ENCODE results near the gene LEUTX. TPM values are rescaled to one million over a fixed set of nuclear protein-coding genes. Genes with fewer than 3 reads are reported as not detected.

Gene LEUTX
- total and polyA plus RNA-seq, 2 experiments from 2014 or later: not detected

DNA sequence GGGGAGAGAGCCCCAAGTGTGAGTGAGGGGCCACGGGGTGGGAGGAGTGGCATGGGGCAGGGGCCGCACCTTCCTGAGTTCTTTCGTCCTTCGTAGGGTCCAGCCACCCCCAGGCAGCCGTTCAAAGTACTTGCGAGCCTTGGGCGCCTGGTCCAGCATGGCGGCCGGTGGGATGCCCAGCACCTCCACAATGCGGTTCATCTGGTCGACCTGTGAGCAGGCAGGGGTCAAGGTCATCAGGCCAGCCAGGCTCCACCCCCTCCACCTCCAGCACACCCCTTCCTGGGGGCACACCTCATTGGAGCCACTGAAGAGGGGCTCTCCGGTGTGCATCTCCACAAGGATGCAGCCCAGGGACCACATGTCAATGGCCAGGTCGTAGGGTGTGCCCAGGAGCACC is 48.6 kb downstream of the LEUTX start:
- TF ChIP-seq, protein P1, sequence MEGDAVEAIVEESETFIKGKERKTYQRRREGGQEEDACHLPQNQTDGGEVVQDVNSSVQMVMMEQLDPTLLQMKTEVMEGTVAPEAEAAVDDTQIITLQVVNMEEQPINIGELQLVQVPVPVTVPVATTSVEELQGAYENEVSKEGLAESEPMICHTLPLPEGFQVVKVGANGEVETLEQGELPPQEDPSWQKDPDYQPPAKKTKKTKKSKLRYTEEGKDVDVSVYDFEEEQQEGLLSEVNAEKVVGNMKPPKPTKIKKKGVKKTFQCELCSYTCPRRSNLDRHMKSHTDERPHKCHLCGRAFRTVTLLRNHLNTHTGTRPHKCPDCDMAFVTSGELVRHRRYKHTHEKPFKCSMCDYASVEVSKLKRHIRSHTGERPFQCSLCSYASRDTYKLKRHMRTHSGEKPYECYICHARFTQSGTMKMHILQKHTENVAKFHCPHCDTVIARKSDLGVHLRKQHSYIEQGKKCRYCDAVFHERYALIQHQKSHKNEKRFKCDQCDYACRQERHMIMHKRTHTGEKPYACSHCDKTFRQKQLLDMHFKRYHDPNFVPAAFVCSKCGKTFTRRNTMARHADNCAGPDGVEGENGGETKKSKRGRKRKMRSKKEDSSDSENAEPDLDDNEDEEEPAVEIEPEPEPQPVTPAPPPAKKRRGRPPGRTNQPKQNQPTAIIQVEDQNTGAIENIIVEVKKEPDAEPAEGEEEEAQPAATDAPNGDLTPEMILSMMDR (conservative IDR thresholded peaks at IDR 0.05; ENCODE audit: low read depth in 2 of 2): no peak
- TF ChIP-seq JUNB (IDR thresholded peaks at IDR 0.05; ENCODE audit: unreplicated experiment) (no peak), CREB1 (CRISPR knock-in tag; IDR thresholded peaks at IDR 0.05; ENCODE audit: low read depth) (no peak), NANOG (IDR thresholded peaks at IDR 0.05; ENCODE audit: borderline replicate concordance) (no peak), EZH2phosphoT487 (IDR thresholded peaks at IDR 0.05; ENCODE audit: unreplicated experiment) (no peak), ZNF331 (CRISPR knock-in tag; IDR thresholded peaks at IDR 0.05; ENCODE audit: low read depth) (no peak), EZH2 (IDR thresholded peaks at IDR 0.05; ENCODE audit: low read depth, unreplicated experiment) (no peak), POLR2AphosphoS5 (IDR thresholded peaks at IDR 0.05; ENCODE audit: low read depth) (no peak), STAT1 (IDR thresholded peaks at IDR 0.05; ENCODE audit: unreplicated experiment) (no peak), ZNF114 (CRISPR knock-in tag; IDR thresholded peaks at IDR 0.05) (no peak)
- TF ChIP-seq, protein P2, sequence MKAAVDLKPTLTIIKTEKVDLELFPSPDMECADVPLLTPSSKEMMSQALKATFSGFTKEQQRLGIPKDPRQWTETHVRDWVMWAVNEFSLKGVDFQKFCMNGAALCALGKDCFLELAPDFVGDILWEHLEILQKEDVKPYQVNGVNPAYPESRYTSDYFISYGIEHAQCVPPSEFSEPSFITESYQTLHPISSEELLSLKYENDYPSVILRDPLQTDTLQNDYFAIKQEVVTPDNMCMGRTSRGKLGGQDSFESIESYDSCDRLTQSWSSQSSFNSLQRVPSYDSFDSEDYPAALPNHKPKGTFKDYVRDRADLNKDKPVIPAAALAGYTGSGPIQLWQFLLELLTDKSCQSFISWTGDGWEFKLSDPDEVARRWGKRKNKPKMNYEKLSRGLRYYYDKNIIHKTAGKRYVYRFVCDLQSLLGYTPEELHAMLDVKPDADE (IDR thresholded peaks at IDR 0.05): no peak
- TF ChIP-seq, protein P3, sequence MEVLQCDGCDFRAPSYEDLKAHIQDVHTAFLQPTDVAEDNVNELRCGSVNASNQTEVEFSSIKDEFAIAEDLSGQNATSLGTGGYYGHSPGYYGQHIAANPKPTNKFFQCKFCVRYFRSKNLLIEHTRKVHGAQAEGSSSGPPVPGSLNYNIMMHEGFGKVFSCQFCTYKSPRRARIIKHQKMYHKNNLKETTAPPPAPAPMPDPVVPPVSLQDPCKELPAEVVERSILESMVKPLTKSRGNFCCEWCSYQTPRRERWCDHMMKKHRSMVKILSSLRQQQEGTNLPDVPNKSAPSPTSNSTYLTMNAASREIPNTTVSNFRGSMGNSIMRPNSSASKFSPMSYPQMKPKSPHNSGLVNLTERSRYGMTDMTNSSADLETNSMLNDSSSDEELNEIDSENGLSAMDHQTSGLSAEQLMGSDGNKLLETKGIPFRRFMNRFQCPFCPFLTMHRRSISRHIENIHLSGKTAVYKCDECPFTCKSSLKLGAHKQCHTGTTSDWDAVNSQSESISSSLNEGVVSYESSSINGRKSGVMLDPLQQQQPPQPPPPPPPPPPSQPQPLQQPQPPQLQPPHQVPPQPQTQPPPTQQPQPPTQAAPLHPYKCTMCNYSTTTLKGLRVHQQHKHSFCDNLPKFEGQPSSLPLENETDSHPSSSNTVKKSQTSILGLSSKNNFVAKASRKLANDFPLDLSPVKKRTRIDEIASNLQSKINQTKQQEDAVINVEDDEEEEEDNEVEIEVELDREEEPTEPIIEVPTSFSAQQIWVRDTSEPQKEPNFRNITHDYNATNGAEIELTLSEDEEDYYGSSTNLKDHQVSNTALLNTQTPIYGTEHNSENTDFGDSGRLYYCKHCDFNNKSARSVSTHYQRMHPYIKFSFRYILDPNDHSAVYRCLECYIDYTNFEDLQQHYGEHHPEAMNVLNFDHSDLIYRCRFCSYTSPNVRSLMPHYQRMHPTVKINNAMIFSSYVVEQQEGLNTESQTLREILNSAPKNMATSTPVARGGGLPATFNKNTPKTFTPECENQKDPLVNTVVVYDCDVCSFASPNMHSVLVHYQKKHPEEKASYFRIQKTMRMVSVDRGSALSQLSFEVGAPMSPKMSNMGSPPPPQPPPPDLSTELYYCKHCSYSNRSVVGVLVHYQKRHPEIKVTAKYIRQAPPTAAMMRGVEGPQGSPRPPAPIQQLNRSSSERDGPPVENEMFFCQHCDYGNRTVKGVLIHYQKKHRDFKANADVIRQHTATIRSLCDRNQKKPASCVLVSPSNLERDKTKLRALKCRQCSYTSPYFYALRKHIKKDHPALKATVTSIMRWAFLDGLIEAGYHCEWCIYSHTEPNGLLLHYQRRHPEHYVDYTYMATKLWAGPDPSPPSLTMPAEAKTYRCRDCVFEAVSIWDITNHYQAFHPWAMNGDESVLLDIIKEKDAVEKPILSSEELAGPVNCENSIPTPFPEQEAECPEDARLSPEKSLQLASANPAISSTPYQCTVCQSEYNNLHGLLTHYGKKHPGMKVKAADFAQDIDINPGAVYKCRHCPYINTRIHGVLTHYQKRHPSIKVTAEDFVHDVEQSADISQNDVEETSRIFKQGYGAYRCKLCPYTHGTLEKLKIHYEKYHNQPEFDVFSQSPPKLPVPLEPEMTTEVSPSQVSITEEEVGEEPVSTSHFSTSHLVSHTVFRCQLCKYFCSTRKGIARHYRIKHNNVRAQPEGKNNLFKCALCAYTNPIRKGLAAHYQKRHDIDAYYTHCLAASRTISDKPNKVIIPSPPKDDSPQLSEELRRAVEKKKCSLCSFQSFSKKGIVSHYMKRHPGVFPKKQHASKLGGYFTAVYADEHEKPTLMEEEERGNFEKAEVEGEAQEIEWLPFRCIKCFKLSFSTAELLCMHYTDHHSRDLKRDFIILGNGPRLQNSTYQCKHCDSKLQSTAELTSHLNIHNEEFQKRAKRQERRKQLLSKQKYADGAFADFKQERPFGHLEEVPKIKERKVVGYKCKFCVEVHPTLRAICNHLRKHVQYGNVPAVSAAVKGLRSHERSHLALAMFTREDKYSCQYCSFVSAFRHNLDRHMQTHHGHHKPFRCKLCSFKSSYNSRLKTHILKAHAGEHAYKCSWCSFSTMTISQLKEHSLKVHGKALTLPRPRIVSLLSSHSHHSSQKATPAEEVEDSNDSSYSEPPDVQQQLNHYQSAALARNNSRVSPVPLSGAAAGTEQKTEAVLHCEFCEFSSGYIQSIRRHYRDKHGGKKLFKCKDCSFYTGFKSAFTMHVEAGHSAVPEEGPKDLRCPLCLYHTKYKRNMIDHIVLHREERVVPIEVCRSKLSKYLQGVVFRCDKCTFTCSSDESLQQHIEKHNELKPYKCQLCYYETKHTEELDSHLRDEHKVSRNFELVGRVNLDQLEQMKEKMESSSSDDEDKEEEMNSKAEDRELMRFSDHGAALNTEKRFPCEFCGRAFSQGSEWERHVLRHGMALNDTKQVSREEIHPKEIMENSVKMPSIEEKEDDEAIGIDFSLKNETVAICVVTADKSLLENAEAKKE (CRISPR knock-in tag; IDR thresholded peaks at IDR 0.05): no peak
- TF ChIP-seq, protein P4, sequence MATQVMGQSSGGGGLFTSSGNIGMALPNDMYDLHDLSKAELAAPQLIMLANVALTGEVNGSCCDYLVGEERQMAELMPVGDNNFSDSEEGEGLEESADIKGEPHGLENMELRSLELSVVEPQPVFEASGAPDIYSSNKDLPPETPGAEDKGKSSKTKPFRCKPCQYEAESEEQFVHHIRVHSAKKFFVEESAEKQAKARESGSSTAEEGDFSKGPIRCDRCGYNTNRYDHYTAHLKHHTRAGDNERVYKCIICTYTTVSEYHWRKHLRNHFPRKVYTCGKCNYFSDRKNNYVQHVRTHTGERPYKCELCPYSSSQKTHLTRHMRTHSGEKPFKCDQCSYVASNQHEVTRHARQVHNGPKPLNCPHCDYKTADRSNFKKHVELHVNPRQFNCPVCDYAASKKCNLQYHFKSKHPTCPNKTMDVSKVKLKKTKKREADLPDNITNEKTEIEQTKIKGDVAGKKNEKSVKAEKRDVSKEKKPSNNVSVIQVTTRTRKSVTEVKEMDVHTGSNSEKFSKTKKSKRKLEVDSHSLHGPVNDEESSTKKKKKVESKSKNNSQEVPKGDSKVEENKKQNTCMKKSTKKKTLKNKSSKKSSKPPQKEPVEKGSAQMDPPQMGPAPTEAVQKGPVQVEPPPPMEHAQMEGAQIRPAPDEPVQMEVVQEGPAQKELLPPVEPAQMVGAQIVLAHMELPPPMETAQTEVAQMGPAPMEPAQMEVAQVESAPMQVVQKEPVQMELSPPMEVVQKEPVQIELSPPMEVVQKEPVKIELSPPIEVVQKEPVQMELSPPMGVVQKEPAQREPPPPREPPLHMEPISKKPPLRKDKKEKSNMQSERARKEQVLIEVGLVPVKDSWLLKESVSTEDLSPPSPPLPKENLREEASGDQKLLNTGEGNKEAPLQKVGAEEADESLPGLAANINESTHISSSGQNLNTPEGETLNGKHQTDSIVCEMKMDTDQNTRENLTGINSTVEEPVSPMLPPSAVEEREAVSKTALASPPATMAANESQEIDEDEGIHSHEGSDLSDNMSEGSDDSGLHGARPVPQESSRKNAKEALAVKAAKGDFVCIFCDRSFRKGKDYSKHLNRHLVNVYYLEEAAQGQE (IDR thresholded peaks at IDR 0.05; ENCODE audit: unreplicated experiment): no peak
- Mint-ChIP-seq H3K36me3 (ENCODE audit: low read depth) (peaks cover 38% of the 10 kb centered on the region), H3K27me3 (ENCODE audit: insufficient read depth, low read depth, poor library complexity) (peaks cover 6% of the 10 kb centered on the region), H3K27ac (no peak overlapping the region), H3K4me3 (no peak overlapping the region), H3K4me1 (peaks cover 7% of the 10 kb centered on the region), H3K9me3 (no peaks in the 10 kb centered on the region)
- no peaks in the 10 kb centered on the region for H3K9me2 ChIP-seq (ENCODE audit: insufficient read depth)
- H3F3A ChIP-seq (replicated peaks; ENCODE audit: low read depth): no peaks in the 10 kb centered on the region
- no peak overlapping the region for H3K4me2 ChIP-seq
- DNase-seq (ENCODE audit: low spot score) (no peak), ATAC-seq (no peak)
- H3K4me3 ChIP-seq: no peak overlapping the region
- no peaks in the 10 kb centered on the region for H3K27me3 ChIP-seq (ENCODE audit: insufficient read depth)
- no peak overlapping the region for H3K27ac ChIP-seq (ENCODE audit: low read depth)
- no peaks in the 10 kb centered on the region; the same call in 1 of the 2 replicates for H3K79me2 ChIP-seq (replicated peaks; ENCODE audit: insufficient read depth)
- no peak overlapping the region for H2AFZ ChIP-seq
- H3K36me3 ChIP-seq (ENCODE audit: insufficient read depth): no peaks in the 10 kb centered on the region; the same call in 1 of the 2 replicates
- H4K20me1 ChIP-seq (replicated peaks; ENCODE audit: insufficient read depth): peaks cover 3% of the 10 kb centered on the region; the same call in 1 of the 2 replicates
- H3K4me1 ChIP-seq (ENCODE audit: insufficient read depth): peaks cover 4% of the 10 kb centered on the region
